Ovary (tissue), 9 donors: ENCODE measurements around the gene CEMP1. TPM values are rescaled to one million over a fixed set of nuclear protein-coding genes. Genes with fewer than 3 reads are reported as not detected.
A peak's percentile ranks its signal among the peaks of the same experiment; 100 is the strongest.

ENCODE experiments used
- DNase-seq, 5 donors: peaks; one replicate each; pipeline ENCODE4 v3.0.0-alpha.2; 2019 to 2020
- H3K27ac ChIP-seq, 2 donors: fragments of 200-600 bp; one replicate each; pipeline versions ENCODE4 v1.5.1 to v1.8.0; 2019 to 2022
- H3K27me3 ChIP-seq: fragments of 200-600 bp; one replicate; pipeline ENCODE4 v1.8.0; 2022
- H3K36me3 ChIP-seq: fragments of 200-600 bp; sonication (generic); one replicate; pipeline ENCODE4 v1.5.1; 2019
- H3K4me1 ChIP-seq: one replicate; pipeline ENCODE4 v1.8.1; 2013; ENCODE audit warnings: mild to moderate bottlenecking, moderate library complexity; ENCODE audit not compliant: insufficient read depth
- H3K4me3 ChIP-seq: fragments of 200-600 bp; sonication (generic); one replicate; pipeline ENCODE4 v1.5.1; 2017
- H3K9me3 ChIP-seq, 2 donors: fragments of 200-600 bp in 1 of 2; sonication (generic) in 1 of 2; one replicate each; pipeline versions ENCODE4 v1.5.1 to v1.8.1; 2013 to 2019; ENCODE audit warnings: mild to moderate bottlenecking in 1 of 2, moderate library complexity in 1 of 2
- CTCF ChIP-seq, 3 donors: fragments of 450-650 bp in 2 of 3; fragments of 200-600 bp in 1 of 3; IDR thresholded peaks; one replicate each; pipeline versions ENCODE4 v1.5.1 to v1.8.0; 2016 to 2022; ENCODE audit warnings: antibody characterized with exemption in 3 of 3, mild to moderate bottlenecking in 1 of 3
- EP300 ChIP-seq: sonication (generic); formaldehyde crosslinking; IDR thresholded peaks from one replicate; pipeline ENCODE4 v1.6.1; 2017; ENCODE audit warnings: antibody characterized with exemption
- POLR2A ChIP-seq: fragments of 450-650 bp; IDR thresholded peaks from one replicate; pipeline ENCODE4 v1.6.1; 2017; ENCODE audit warnings: antibody characterized with exemption, mild to moderate bottlenecking, moderate library complexity
- WGBS, 3 donors: extraction: QIAGEN DNeasy Blood & Tissue Kit in 1 of 3; methylation state at CpG; one replicate each; pipeline versions ENCODE4 v1.1.5 to v1.1.7; 2013 to 2017; 5-methylcytosine and 5-hydroxymethylcytosine counted together
- intact Hi-C, 4 donors: fragments of 100-400 bp; cut with DNase I; formaldehyde crosslinking; loops; one replicate each; pipeline versions ENCODE4 v1.11.0 to v1.15.1; 2022 to 2023
- polyA plus RNA-seq, 2 donors: library from polyadenylated mRNA; stranded (reverse); fragments of 200-250 nt in 1 of 2; fragments of 350-450 nt in 1 of 2; fragmentation: Illumina TruSeq in 1 of 2; extraction: RNeasy Lipid Tissue Mini Kit (QIAGEN cat#74804) in 1 of 2; gene quantifications; one replicate each; pipeline ENCODE4 v1.2.3, GENCODE V29; 2013 to 2014
- total RNA-seq, 7 donors: library from RNA; depleted of rRNA in 2 of 7; stranded (reverse); fragments of >200 nt in 2 of 7; fragmentation: NEBNext Ultra II Directional in 3 of 7; extraction: Animal tissue kit (Norgen Biotek cat#: 25700) in 3 of 7; gene quantifications; one replicate each; pipeline versions ENCODE4 v1.1.0 to v1.2.4, GENCODE V29; 2016 to 2023
- donor health status: DM: no; HTN: no; CAD: no; lungs with moderate emphysema.
- donor health status: DM: no; HTN: no; CAD: no.
- donor health status: Bipolar disorder and iron deficiency.
- donor health status: DM: yes; HTN: yes; CAD: no.
- donor health status: DM: no; HTN: no; CAD: no.
- donor health status: DM: yes; HTN: yes; CAD: no.

CEMP1 gene
- total and polyA plus RNA-seq, 9 donors: 0.33 to 1.0 (median 0.37) TPM; not detected in 4

- peak overlapping the region in 1 of 2 donors; percentile 73 for H3K27ac ChIP-seq
Measured at GRCh38 chr16:2500918-2501750, 30.1 kb downstream of the CEMP1 start.

GRCh38 chr16:2500430-2500917 is 30.7 kb downstream of the CEMP1 start:
- WGBS, 3 donors: 72 to 82% (median 78%) methylated on average over 20 of the region's 20 CpGs
- Histone ChIP-seq H3K36me3 (no peaks in the 10 kb centered on the region), H3K9me3 (no peaks in the 10 kb centered on the region), H3K4me1 (peaks cover 5% of the 10 kb centered on the region), H3K4me3 (no peak overlapping the region), H3K27me3 (no peaks in the 10 kb centered on the region), H3K27ac (no peak overlapping the region)
- intact Hi-C loops: loop anchor here (2.0 to 10.0 kb wide), 4 partner anchors 66 to 160 kb away; partner anchors contain the start of genes ABCA3 (in 4 of the 4) and CCNF (in 1 of the 4)
- TF ChIP-seq EP300: no peak
- TF ChIP-seq POLR2A: no peak
- no peak for TF ChIP-seq CTCF (IDR thresholded peaks at IDR 0.05)
- no peak for DNase-seq

More at GRCh38 chr16:2500918-2501750, 30.1 kb downstream of the CEMP1 start:
- Histone ChIP-seq H3K9me3 (no peaks in the 10 kb centered on the region), H3K36me3 (no peaks in the 10 kb centered on the region), H3K4me3 (peak overlapping the region; percentile 1), H3K4me1 (peaks cover 5% of the 10 kb centered on the region), H3K27me3 (no peaks in the 10 kb centered on the region)
- intact Hi-C loops: loop anchor here (2.0 to 10.0 kb wide), 4 partner anchors 66 to 160 kb away; partner anchors contain the start of genes ABCA3 (in 4 of the 4) and CCNF (in 1 of the 4)
- WGBS, 3 donors: 24 to 31% (median 28%) methylated on average over 18 to 23 of the region's 23 CpGs
- TF ChIP-seq POLR2A: no peak
- peak; percentile 98 for TF ChIP-seq CTCF (IDR thresholded peaks at IDR 0.05)
- DNase-seq: peak; percentile 82 to 93 (median 87)

GRCh38 chr16:2499890-2500429 is 31.2 kb downstream of the CEMP1 start:
- H3K9me3 ChIP-seq: no peaks in the 10 kb centered on the region
- peaks cover 5% of the 10 kb centered on the region for H3K4me1 ChIP-seq
- 86 to 87% (median 87%) methylated on average over 29 of the region's 29 CpGs for WGBS, 3 donors

More at GRCh38 chr16:2499890-2500429, 31.2 kb downstream of the CEMP1 start:
- H3K36me3 ChIP-seq: no peaks in the 10 kb centered on the region
- no peak overlapping the region for H3K27ac ChIP-seq
- H3K4me3 ChIP-seq: no peak overlapping the region
- DNase-seq: no peak
- no peak for TF ChIP-seq POLR2A
- TF ChIP-seq CTCF (IDR thresholded peaks at IDR 0.05): no peak
- TF ChIP-seq EP300: no peak
- intact Hi-C loops: loop anchor here (2.0 to 10.0 kb wide), 4 partner anchors 65 to 159 kb away; partner anchors contain the start of genes ABCA3 (in 4 of the 4) and CCNF (in 1 of the 4)
- H3K27me3 ChIP-seq: no peaks in the 10 kb centered on the region
